ENCODE measurements around the gene ELAVL4.

Gene ELAVL4

GRCh38 chr1:50108497-50109059 is at the start of gene ELAVL4:
ELAVL4 (plus strand) TSS chr1:50108920; CDS start chr1:50109190, 270 bp downstream.
- DNase-seq (ENCODE audit: low spot score) = no peak

- no peak for DNase-seq (ENCODE audit: low spot score)
Observed at GRCh38 chr1:50060279-50060678, 48.4 kb upstream of the ELAVL4 start.

GRCh38 chr1:50066806-50067205 is 41.9 kb upstream of the ELAVL4 start:
- no peak for DNase-seq (ENCODE audit: low spot score)

GRCh38 chr1:50074931-50075330 is 33.8 kb upstream of the ELAVL4 start:
- DNase-seq (ENCODE audit: low spot score) = no peak

- DNase-seq (ENCODE audit: low spot score) = no peak
Observed at GRCh38 chr1:50077273-50077672, 31.4 kb upstream of the ELAVL4 start.

- no peak for DNase-seq (ENCODE audit: low spot score)
Observed at GRCh38 chr1:50080904-50081586, 27.7 kb upstream of the ELAVL4 start.

GRCh38 chr1:50084389-50084788 is 24.3 kb upstream of the ELAVL4 start:
- DNase-seq (ENCODE audit: low spot score) = no peak

- no peak for DNase-seq (ENCODE audit: low spot score)
Observed at GRCh38 chr1:50091068-50091467, 17.7 kb upstream of the ELAVL4 start.

- DNase-seq (ENCODE audit: low spot score) = no peak
Observed at GRCh38 chr1:50095716-50096115, 13.0 kb upstream of the ELAVL4 start.

- DNase-seq (ENCODE audit: low spot score) = no peak
Observed at GRCh38 chr1:50097021-50097679, 11.6 kb upstream of the ELAVL4 start.

- no peak for DNase-seq (ENCODE audit: low spot score)
Observed at GRCh38 chr1:50097791-50098190, 10.9 kb upstream of the ELAVL4 start.

GRCh38 chr1:50098591-50099021 is 10.1 kb upstream of the ELAVL4 start:
- DNase-seq (ENCODE audit: low spot score) = no peak

- no peak for DNase-seq (ENCODE audit: low spot score)
Observed at GRCh38 chr1:50099654-50100053, 9.1 kb upstream of the ELAVL4 start.

GRCh38 chr1:50103615-50104081 is 5.1 kb upstream of the ELAVL4 start:
- DNase-seq (ENCODE audit: low spot score) = no peak

- no peak for DNase-seq (ENCODE audit: low spot score)
Observed at GRCh38 chr1:50105433-50105832, 3.3 kb upstream of the ELAVL4 start.

GRCh38 chr1:50106095-50106761 is 2.5 kb upstream of the ELAVL4 start:
- DNase-seq (ENCODE audit: low spot score) = no peak

- no peak for DNase-seq (ENCODE audit: low spot score)
Observed at GRCh38 chr1:50109116-50109515, 396 bp downstream of the ELAVL4 start.

- DNase-seq (ENCODE audit: low spot score) = peak; percentile 16
Observed at GRCh38 chr1:50109647-50110075, 941 bp downstream of the ELAVL4 start.

GRCh38 chr1:50110151-50110550 is 1.4 kb downstream of the ELAVL4 start:
- DNase-seq (ENCODE audit: low spot score) = no peak

- DNase-seq (ENCODE audit: low spot score) = no peak
Observed at GRCh38 chr1:50110656-50111055, 1.9 kb downstream of the ELAVL4 start.

- DNase-seq (ENCODE audit: low spot score) = no peak
Observed at GRCh38 chr1:50111503-50111902, 2.8 kb downstream of the ELAVL4 start.

- DNase-seq (ENCODE audit: low spot score) = no peak
Observed at GRCh38 chr1:50112193-50112592, 3.5 kb downstream of the ELAVL4 start.

GRCh38 chr1:50123071-50123470 is 14.4 kb downstream of the ELAVL4 start:
- DNase-seq (ENCODE audit: low spot score) = no peak
